Breast epithelium (tissue), 3 donors: ENCODE results near the gene SEC22B.
"Not testable (repeated sequence)": the region's sequence is repeated elsewhere in the genome, so short reads cannot be mapped to it uniquely, and the experiment has no call there.

ENCODE experiments used
- POLR2AphosphoS5 ChIP-seq, 3 donors: sonication (generic); formaldehyde crosslinking; IDR thresholded peaks; one replicate each; pipeline ENCODE4 v1.6.1; 2017; ENCODE audit warnings: antibody characterized with exemption in 3 of 3
- TF ChIP-seq, protein P1 (sequence below), 3 donors: fragments of 450-650 bp; IDR thresholded peaks; one replicate each; pipeline ENCODE4 v1.5.1; 2016 to 2017; ENCODE audit warnings: antibody characterized with exemption in 3 of 3, mild to moderate bottlenecking in 3 of 3, moderate library complexity in 3 of 3

DNA sequence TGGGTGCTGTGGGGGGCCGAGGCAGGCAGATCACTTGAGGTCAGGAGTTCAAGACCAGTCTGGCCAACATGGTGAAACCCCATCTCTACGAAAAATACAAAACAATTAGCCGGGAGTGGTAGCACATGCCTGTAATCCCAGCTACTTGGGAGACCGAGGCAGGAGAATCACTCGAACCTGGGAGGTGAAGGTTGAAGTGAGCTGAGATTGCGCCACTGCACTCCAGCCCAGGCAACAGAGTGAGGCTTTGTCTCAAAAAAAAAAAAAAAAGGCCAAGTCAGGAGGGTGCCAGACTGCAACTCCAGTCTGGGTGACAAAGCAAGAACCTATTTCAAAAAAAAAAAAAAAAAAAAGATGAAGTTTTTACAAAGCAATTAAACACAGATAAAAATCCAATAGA lies 50.1 kb downstream of the SEC22B start:
- TF ChIP-seq, protein P1, sequence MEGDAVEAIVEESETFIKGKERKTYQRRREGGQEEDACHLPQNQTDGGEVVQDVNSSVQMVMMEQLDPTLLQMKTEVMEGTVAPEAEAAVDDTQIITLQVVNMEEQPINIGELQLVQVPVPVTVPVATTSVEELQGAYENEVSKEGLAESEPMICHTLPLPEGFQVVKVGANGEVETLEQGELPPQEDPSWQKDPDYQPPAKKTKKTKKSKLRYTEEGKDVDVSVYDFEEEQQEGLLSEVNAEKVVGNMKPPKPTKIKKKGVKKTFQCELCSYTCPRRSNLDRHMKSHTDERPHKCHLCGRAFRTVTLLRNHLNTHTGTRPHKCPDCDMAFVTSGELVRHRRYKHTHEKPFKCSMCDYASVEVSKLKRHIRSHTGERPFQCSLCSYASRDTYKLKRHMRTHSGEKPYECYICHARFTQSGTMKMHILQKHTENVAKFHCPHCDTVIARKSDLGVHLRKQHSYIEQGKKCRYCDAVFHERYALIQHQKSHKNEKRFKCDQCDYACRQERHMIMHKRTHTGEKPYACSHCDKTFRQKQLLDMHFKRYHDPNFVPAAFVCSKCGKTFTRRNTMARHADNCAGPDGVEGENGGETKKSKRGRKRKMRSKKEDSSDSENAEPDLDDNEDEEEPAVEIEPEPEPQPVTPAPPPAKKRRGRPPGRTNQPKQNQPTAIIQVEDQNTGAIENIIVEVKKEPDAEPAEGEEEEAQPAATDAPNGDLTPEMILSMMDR (IDR thresholded peaks at IDR 0.05), result not testable (repeated sequence)
- not testable (repeated sequence) for TF ChIP-seq POLR2AphosphoS5 (IDR thresholded peaks at IDR 0.05)
